GM23248 (cell line): ENCODE measurements around the gene MNX1.

ENCODE experiments used
- EZH2 ChIP-seq: fragments of 200-600 bp; sonication (generic); IDR thresholded peaks from 2 replicates; pipeline ENCODE4 v1.6.1; 2018; ENCODE audit warnings: antibody characterized with exemption, mild to moderate bottlenecking; ENCODE audit not compliant: insufficient read depth, poor library complexity, severe bottlenecking
- EZH2phosphoT487 ChIP-seq: fragments of 200-600 bp; sonication (generic); IDR thresholded peaks from 2 replicates; pipeline ENCODE4 v1.6.1; 2018; ENCODE audit warnings: antibody characterized with exemption, moderate library complexity, mild to moderate bottlenecking, low read depth; ENCODE audit not compliant: insufficient read depth

DNA sequence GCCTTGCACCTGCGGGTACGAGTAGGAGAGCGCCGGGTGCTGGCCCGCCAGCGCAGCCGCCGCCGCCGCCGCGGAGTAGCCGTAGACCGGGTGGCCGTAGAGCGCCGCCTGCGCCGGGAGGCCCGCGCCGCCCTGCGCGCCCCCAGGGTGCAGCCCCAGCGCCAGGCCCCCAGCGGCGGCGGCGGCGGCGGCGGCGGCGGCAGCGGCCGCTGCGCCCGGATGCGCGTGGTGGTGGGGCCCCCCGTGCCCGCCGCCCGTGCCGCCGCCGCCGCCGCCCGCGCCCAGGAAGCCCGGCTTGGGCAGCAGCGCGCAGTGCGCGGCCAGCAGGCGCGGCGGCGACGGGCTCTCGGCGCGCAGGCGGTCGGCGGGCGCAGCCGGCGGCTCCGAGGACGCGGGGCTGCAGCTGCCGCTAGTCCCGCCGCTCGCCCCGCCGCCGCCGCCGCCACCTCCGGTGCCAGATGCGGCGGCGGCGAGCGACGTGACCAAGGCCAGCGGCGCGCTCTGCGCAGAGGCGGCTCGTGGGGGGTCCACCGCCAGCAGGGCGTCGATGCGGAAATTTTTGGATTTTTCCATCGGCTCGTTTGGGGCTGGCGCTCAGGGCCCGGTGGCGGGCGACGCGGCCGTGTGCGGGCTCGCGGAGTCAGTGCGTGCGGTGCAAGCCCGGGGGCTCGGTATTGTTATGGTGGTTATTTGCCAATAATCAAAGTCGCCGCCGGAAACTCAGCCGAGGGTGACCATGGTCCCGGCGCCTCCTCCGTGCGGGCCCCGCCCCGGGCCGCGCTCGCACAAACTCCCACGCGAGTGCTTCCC is 480 bp downstream of the MNX1 start:
- TF ChIP-seq EZH2 (peak; percentile 33), EZH2phosphoT487 (0 out of 2 replicates have a peak, but pooled peaks have one; percentile 37)
